PC-3 (cell line): ENCODE results near the gene SERPINB12. TPM values are rescaled to one million over a fixed set of nuclear protein-coding genes. Genes with fewer than 3 reads are reported as not detected.

Source experiments
- ATAC-seq: fragments of 200-7000 bp; cut with Tn5 transposase; 2 replicates; pipeline ENCODE4 v1.9.1; 2020; ENCODE audit warnings: mild to moderate bottlenecking, moderate library complexity
- BruUV-seq: library from RNA; stranded (reverse); fragments of 400-500 nt; replicated peaks from 2 replicates; lab custom pipeline; 2021; lab: Mats Ljungman, UMichigan
- CTCF ChIA-PET: fragments of 300-600 bp; sonication (Branson Sonifier 250); formaldehyde crosslinking; loops from one replicate; lab custom pipeline; 2022; ENCODE audit warnings: antibody characterized with exemption; lab: Charles Lee
- POLR2A ChIA-PET: fragments of 300-600 bp; sonication (Branson Sonifier 250); formaldehyde crosslinking; loops from one replicate; lab custom pipeline; 2022; ENCODE audit warnings: antibody characterized with exemption; ENCODE audit not compliant: unreplicated experiment; lab: Charles Lee
- DNase-seq: peaks from one replicate; pipeline ENCODE4 v3.0.0-alpha.2; 2015
- H2AFZ ChIP-seq: fragments of 300-600 bp; sonication (generic); 2 replicates; pipeline ENCODE4 v1.6.0; 2016; ENCODE audit warnings: antibody characterized with exemption, low read length
- H3F3A ChIP-seq: fragments of 300-600 bp; sonication (generic); one replicate; pipeline ENCODE4 v1.6.0; 2017; ENCODE audit warnings: antibody characterized with exemption, low read length, control low read depth, mild to moderate bottlenecking; ENCODE audit not compliant: unreplicated experiment
- H3K27ac ChIP-seq: fragments of 300-600 bp; sonication (generic); 2 replicates; pipeline ENCODE4 v1.5.1; 2016; ENCODE audit warnings: mild to moderate bottlenecking, low read length
- H3K27me3 ChIP-seq: fragments of 300-600 bp; sonication (generic); 2 replicates; pipeline ENCODE4 v1.6.1; 2016; ENCODE audit warnings: low read length, mixed read lengths
- H3K36me3 ChIP-seq: fragments of 300-600 bp; sonication (generic); 2 replicates; pipeline ENCODE4 v1.6.1; 2016; ENCODE audit warnings: low read depth, mixed run types, low read length, mixed read lengths
- H3K4me1 ChIP-seq: fragments of 300-600 bp; sonication (generic); 2 replicates; pipeline ENCODE4 v1.5.1; 2016; ENCODE audit warnings: low read length; ENCODE audit not compliant: insufficient read depth
- H3K4me2 ChIP-seq: fragments of 300-600 bp; sonication (generic); 2 replicates; pipeline ENCODE4 v1.6.0; 2016; ENCODE audit warnings: low read length
- H3K4me3 ChIP-seq: fragments of 300-600 bp; sonication (generic); 2 replicates; pipeline ENCODE4 v1.5.1; 2016; ENCODE audit warnings: mild to moderate bottlenecking, low read length, mixed read lengths
- H3K79me2 ChIP-seq: fragments of 300-600 bp; sonication (generic); 2 replicates; pipeline ENCODE4 v1.6.1; 2017; ENCODE audit warnings: low read length, mixed read lengths
- H3K9ac ChIP-seq: fragments of 300-600 bp; sonication (generic); 2 replicates; pipeline ENCODE4 v1.6.0; 2016; ENCODE audit warnings: mild to moderate bottlenecking, low read length
- H3K9me2 ChIP-seq: fragments of 300-600 bp; sonication (generic); replicated peaks from 2 replicates; pipeline ENCODE4 v1.6.1; 2016; ENCODE audit warnings: mixed run types, low read length, mixed read lengths
- H3K9me3 ChIP-seq: fragments of 300-600 bp; sonication (generic); 2 replicates; pipeline ENCODE4 v1.6.1; 2016; ENCODE audit warnings: low read length, mixed read lengths
- H4K20me1 ChIP-seq: fragments of 300-600 bp; sonication (generic); 2 replicates; pipeline ENCODE4 v1.6.1; 2016; ENCODE audit warnings: low read length, mixed read lengths
- EZH2 ChIP-seq: fragments of 300-600 bp; sonication (generic); IDR thresholded peaks from one replicate; pipeline ENCODE4 v1.6.1; 2017; ENCODE audit warnings: antibody characterized with exemption, mild to moderate bottlenecking, low read length; ENCODE audit not compliant: unreplicated experiment
- EZH2phosphoT487 ChIP-seq: fragments of 300-600 bp; sonication (generic); IDR thresholded peaks from 2 replicates; pipeline ENCODE4 v1.6.1; 2018; ENCODE audit warnings: mild to moderate bottlenecking, antibody characterized with exemption, low read length, borderline replicate concordance
- intact Hi-C: fragments of 100-400 bp; cut with micrococcal nuclease; formaldehyde crosslinking; loops from 2 replicates; pipeline ENCODE4 v1.9.0; 2023
- total RNA-seq: library from RNA; depleted of rRNA; stranded (reverse); fragments of >200 nt; gene quantifications from 2 replicates; pipeline ENCODE4 v1.2.3, GENCODE V29; 2014
- TF ChIP-seq, protein P1 (sequence below): fragments of 300-600 bp; sonication (generic); conservative IDR thresholded peaks from 2 replicates; pipeline ENCODE4 v1.5.1; 2017; ENCODE audit warnings: antibody characterized with exemption, low read depth, mild to moderate bottlenecking, low read length

The SERPINB12 gene
- total RNA-seq, 1 experiment from 2014 or later = not detected

DNA sequence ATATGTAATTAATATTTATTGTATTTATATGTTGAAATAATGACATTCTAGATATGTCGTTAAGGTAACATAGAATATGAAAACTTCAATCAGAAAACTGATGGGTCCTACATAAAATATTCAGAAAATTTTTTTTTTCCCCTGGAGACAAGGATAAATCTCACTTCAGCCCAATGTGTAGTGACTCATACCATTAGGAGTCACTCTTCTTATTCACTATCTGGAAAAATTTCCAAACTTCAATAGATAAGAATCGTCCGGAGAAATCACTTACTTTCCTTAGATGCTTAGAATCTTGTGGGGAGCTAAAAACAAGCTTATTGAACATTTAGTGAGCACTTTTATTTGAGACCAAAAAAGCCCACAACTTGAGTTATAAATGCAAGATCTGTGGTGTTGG, 49.6 kb downstream of the SERPINB12 start:
- H3K4me2 ChIP-seq = peak overlapping the region; percentile 37
- CTCF ChIA-PET = no interaction called here
- POLR2A ChIA-PET = no interaction called here
- H3K27ac ChIP-seq = peak overlapping the region; percentile 50
- no peaks in the 10 kb centered on the region for H3K27me3 ChIP-seq
- H3K4me3 ChIP-seq = no peak overlapping the region
- intact Hi-C loops = no loop called here
- H3F3A ChIP-seq = no peaks in the 10 kb centered on the region
- H2AFZ ChIP-seq = no peak overlapping the region
- no peak overlapping the region for H3K9ac ChIP-seq
- no peaks in the 10 kb centered on the region for H3K36me3 ChIP-seq
- no peaks in the 10 kb centered on the region for H4K20me1 ChIP-seq
- TF ChIP-seq EZH2 = no peak
- TF ChIP-seq, protein P1, sequence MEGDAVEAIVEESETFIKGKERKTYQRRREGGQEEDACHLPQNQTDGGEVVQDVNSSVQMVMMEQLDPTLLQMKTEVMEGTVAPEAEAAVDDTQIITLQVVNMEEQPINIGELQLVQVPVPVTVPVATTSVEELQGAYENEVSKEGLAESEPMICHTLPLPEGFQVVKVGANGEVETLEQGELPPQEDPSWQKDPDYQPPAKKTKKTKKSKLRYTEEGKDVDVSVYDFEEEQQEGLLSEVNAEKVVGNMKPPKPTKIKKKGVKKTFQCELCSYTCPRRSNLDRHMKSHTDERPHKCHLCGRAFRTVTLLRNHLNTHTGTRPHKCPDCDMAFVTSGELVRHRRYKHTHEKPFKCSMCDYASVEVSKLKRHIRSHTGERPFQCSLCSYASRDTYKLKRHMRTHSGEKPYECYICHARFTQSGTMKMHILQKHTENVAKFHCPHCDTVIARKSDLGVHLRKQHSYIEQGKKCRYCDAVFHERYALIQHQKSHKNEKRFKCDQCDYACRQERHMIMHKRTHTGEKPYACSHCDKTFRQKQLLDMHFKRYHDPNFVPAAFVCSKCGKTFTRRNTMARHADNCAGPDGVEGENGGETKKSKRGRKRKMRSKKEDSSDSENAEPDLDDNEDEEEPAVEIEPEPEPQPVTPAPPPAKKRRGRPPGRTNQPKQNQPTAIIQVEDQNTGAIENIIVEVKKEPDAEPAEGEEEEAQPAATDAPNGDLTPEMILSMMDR = no peak
- no peak for TF ChIP-seq EZH2phosphoT487
- ATAC-seq (peak; percentile 59), DNase-seq (peak; percentile 31)
- no TSS peak for BruUV-seq
- no peaks in the 10 kb centered on the region for H3K9me3 ChIP-seq
- H3K9me2 ChIP-seq = no peaks in the 10 kb centered on the region
- H3K79me2 ChIP-seq = no peaks in the 10 kb centered on the region
- peaks cover 14% of the 10 kb centered on the region for H3K4me1 ChIP-seq

GRCh38 chr18:63592471-63592870, 50.3 kb downstream of the SERPINB12 start:
- Histone ChIP-seq H4K20me1 (no peaks in the 10 kb centered on the region), H3K79me2 (no peaks in the 10 kb centered on the region), H3K36me3 (no peaks in the 10 kb centered on the region), H3F3A (no peaks in the 10 kb centered on the region), H3K4me2 (peak overlapping the region; percentile 37), H3K4me3 (no peak overlapping the region), H3K4me1 (peaks cover 14% of the 10 kb centered on the region), H3K27me3 (no peaks in the 10 kb centered on the region), H2AFZ (no peak overlapping the region), H3K27ac (peak overlapping the region; percentile 50), H3K9ac (no peak overlapping the region), H3K9me2 (no peaks in the 10 kb centered on the region), H3K9me3 (no peaks in the 10 kb centered on the region)
- ATAC-seq (peak; percentile 88), DNase-seq (peak; percentile 56)
- intact Hi-C loops = no loop called here
- CTCF ChIA-PET = no interaction called here
- no TSS peak for BruUV-seq
- POLR2A ChIA-PET = no interaction called here
- TF ChIP-seq, protein P1 = no peak
- TF ChIP-seq EZH2phosphoT487 (no peak), EZH2 (no peak)

DNA sequence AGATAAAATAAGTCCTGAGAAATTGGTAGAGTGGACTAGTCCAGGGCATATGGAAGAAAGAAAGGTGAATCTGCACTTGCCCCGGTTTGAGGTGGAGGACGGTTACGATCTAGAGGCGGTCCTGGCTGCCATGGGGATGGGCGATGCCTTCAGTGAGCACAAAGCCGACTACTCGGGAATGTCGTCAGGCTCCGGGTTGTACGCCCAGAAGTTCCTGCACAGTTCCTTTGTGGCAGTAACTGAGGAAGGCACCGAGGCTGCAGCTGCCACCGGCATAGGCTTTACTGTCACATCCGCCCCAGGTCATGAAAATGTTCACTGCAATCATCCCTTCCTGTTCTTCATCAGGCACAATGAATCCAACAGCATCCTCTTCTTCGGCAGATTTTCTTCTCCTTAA, 54.8 kb downstream of the SERPINB12 start:
- Histone ChIP-seq H3K79me2 (no peaks in the 10 kb centered on the region), H2AFZ (no peak overlapping the region), H3K4me3 (no peak overlapping the region), H4K20me1 (no peaks in the 10 kb centered on the region), H3F3A (no peaks in the 10 kb centered on the region), H3K9ac (no peak overlapping the region), H3K4me2 (no peak overlapping the region), H3K9me3 (no peaks in the 10 kb centered on the region), H3K27ac (no peak overlapping the region), H3K4me1 (peaks cover 11% of the 10 kb centered on the region), H3K9me2 (no peaks in the 10 kb centered on the region), H3K27me3 (no peaks in the 10 kb centered on the region), H3K36me3 (no peaks in the 10 kb centered on the region)
- intact Hi-C loops = no loop called here
- no peak for ATAC-seq
- no TSS peak for BruUV-seq
- no peak for TF ChIP-seq EZH2phosphoT487
- TF ChIP-seq EZH2 = no peak
- TF ChIP-seq, protein P1 = no peak
- CTCF ChIA-PET = no interaction called here
- POLR2A ChIA-PET = no interaction called here
- no peak for DNase-seq
